K562 (cell line): ENCODE data around the gene FLCN. TPM values are rescaled to one million over a fixed set of nuclear protein-coding genes. Genes with fewer than 3 reads are reported as not detected.
A peak's percentile ranks its signal among the peaks of the same experiment; 100 is the strongest.

Experiments
- ARID2 ChIP-seq: fragments of 450-650 bp; IDR thresholded peaks from 2 replicates; pipeline ENCODE4 v1.6.1; 2017; ENCODE audit warnings: antibody characterized with exemption, mild to moderate bottlenecking
- C11orf30 ChIP-seq: fragments of 450-650 bp; IDR thresholded peaks from 2 replicates; pipeline ENCODE4 v1.6.1; 2016; ENCODE audit warnings: low read depth, mild to moderate bottlenecking
- CCNT2 ChIP-seq: IDR thresholded peaks from 2 replicates; pipeline ENCODE4 v1.6.1; 2011; ENCODE audit warnings: borderline replicate concordance, low read depth, mild to moderate bottlenecking, moderate library complexity, mixed read lengths, low read length; ENCODE audit not compliant: insufficient read length; ENCODE audit errors: extremely low read depth
- CEBPG ChIP-seq, 3 experiments: fragments of 200-800 bp in 1 of 3; sonication (Bioruptor generic) in 1 of 3; sonication (generic) in 1 of 3; formaldehyde crosslinking in 1 of 3; IDR thresholded peaks in 2 of 3; conservative IDR thresholded peaks in 1 of 3; 2 replicates each; pipeline versions ENCODE4 v1.6.1 to v1.8.0; 2016 to 2022; ENCODE audit warnings: missing compliant biosample characterization in 2 of 3, missing genetic modification characterization in 2 of 3, mild to moderate bottlenecking in 1 of 3, missing genetic modification reagents in 1 of 3
- CREB3L1 ChIP-seq: fragments of 450-650 bp; IDR thresholded peaks from 2 replicates; pipeline ENCODE4 v1.6.1; 2014; ENCODE audit warnings: low read depth, mild to moderate bottlenecking, moderate library complexity, borderline replicate concordance
- IFI16 ChIP-seq: fragments of 250-450 bp; sonication (Bioruptor Pico); IDR thresholded peaks from 2 replicates; pipeline ENCODE4 v2.1.2; 2022; ENCODE audit warnings: mild to moderate bottlenecking, inconsistent platforms
- KDM1A ChIP-seq, 2 experiments: fragments of 450-650 bp; IDR thresholded peaks; 2 replicates each; pipeline ENCODE4 v1.6.1; 2016; ENCODE audit warnings: mild to moderate bottlenecking in 2 of 2
- NCOR1 ChIP-seq: fragments of 450-650 bp; IDR thresholded peaks from 2 replicates; pipeline ENCODE4 v1.6.1; 2016; ENCODE audit warnings: mild to moderate bottlenecking, moderate library complexity
- NFATC3 ChIP-seq: fragments of 450-650 bp; IDR thresholded peaks from 2 replicates; pipeline ENCODE4 v1.6.1; 2017; ENCODE audit warnings: mild to moderate bottlenecking
- PPARD ChIP-seq: fragments of 250-450 bp; sonication (Bioruptor Pico); IDR thresholded peaks from 2 replicates; pipeline ENCODE4 v1.8.0; 2022; ENCODE audit warnings: inconsistent platforms, mild to moderate bottlenecking, moderate library complexity
- RCOR1 ChIP-seq, 2 experiments: IDR thresholded peaks; 2 replicates each; pipeline ENCODE4 v1.6.1; 2012; ENCODE audit warnings: low read depth in 2 of 2, low read length in 2 of 2, borderline replicate concordance in 1 of 2, improper control_type of control experiment in 1 of 2
- SIN3B ChIP-seq: fragments of 450-650 bp; IDR thresholded peaks from 2 replicates; pipeline ENCODE4 v1.6.1; 2017; ENCODE audit warnings: low read depth, mild to moderate bottlenecking, moderate library complexity
- SIX5 ChIP-seq, 2 experiments: IDR thresholded peaks; 2 replicates each; pipeline ENCODE4 v1.6.1; 2011; ENCODE audit warnings: low read length in 2 of 2, borderline replicate concordance in 1 of 2, low read depth in 1 of 2, mild to moderate bottlenecking in 1 of 2, moderate library complexity in 1 of 2; ENCODE audit not compliant: insufficient read depth in 1 of 2
- SMAD1 ChIP-seq: fragments of 150-350 bp; IDR thresholded peaks from 2 replicates; pipeline ENCODE4 v1.6.1; 2014; ENCODE audit warnings: low read length, low read depth; ENCODE audit not compliant: partially characterized antibody
- TBL1XR1 ChIP-seq, 2 experiments: IDR thresholded peaks; 2 replicates each; pipeline ENCODE4 v1.6.1; 2012; ENCODE audit warnings: improper control_type of control experiment in 2 of 2, low read length in 2 of 2, mild to moderate bottlenecking in 1 of 2
- TCFL5 ChIP-seq: fragments of 250-450 bp; sonication (Bioruptor Pico); conservative IDR thresholded peaks from 2 replicates; pipeline ENCODE4 v1.6.1; 2021; ENCODE audit warnings: mild to moderate bottlenecking, moderate library complexity, matching md5 sums
- TFAM ChIP-seq: fragments of 250-450 bp; sonication (Bioruptor Pico); conservative IDR thresholded peaks from 2 replicates; pipeline ENCODE4 v1.5.0; 2021; ENCODE audit warnings: mild to moderate bottlenecking, moderate library complexity
- THAP7 ChIP-seq: fragments of 250-450 bp; sonication (Bioruptor Pico); IDR thresholded peaks from 2 replicates; pipeline ENCODE4 v1.5.0; 2021
- ZFPM2 ChIP-seq: fragments of 250-450 bp; sonication (Bioruptor Pico); IDR thresholded peaks from 2 replicates; pipeline ENCODE4 v1.5.1; 2022; ENCODE audit warnings: mild to moderate bottlenecking
- polyA plus RNA-seq, 8 experiments: library from polyadenylated mRNA; depleted of rRNA in 4 of 8; stranded (reverse) in 5 of 8; unstranded in 3 of 8; fragments of >200 nt; fragmentation: Nextera tagmentation in 2 of 8; fragmentation: Illumina TruSeq in 1 of 8; extraction: Ambion mirVana in 2 of 8; extraction: Trizol in 1 of 8; gene quantifications; 2 replicates each; pipeline versions ENCODE4 v1.2.1 to v1.2.3, GENCODE V29; 2011 to 2014; ENCODE audit warnings: inconsistent platforms in 1 of 8, missing spikeins in 1 of 8
- total RNA-seq, 7 experiments: library from RNA; depleted of rRNA in 6 of 7; stranded (reverse); fragments of >200 nt in 6 of 7; fragmentation: Illumina TruSeq in 2 of 7; extraction: Trizol in 2 of 7; gene quantifications; 2 replicates each; pipeline versions ENCODE4 v1.2.1 to v1.2.3, GENCODE V29; 2011 to 2021; ENCODE audit warnings: low replicate concordance in 1 of 7
- TF ChIP-seq, protein P1 (sequence below), 2 experiments: IDR thresholded peaks; 2 replicates each; pipeline ENCODE4 v1.6.1; 2012; ENCODE audit warnings: improper control_type of control experiment in 2 of 2, low read depth in 2 of 2, low read length in 2 of 2, borderline replicate concordance in 1 of 2
- TF ChIP-seq, protein P2 (sequence below): fragments of 200-400 bp; formaldehyde crosslinking; IDR thresholded peaks from 2 replicates; pipeline ENCODE4 v1.6.1; 2017; ENCODE audit warnings: mild to moderate bottlenecking, low read depth, low read length, moderate library complexity

The FLCN gene
- total and polyA plus RNA-seq, 9 of the 15 experiments (the other 6 are each of a cell fraction or from before 2014, with no cell fraction given), result 1.6 to 33.5 (median 10.9) TPM

DNA sequence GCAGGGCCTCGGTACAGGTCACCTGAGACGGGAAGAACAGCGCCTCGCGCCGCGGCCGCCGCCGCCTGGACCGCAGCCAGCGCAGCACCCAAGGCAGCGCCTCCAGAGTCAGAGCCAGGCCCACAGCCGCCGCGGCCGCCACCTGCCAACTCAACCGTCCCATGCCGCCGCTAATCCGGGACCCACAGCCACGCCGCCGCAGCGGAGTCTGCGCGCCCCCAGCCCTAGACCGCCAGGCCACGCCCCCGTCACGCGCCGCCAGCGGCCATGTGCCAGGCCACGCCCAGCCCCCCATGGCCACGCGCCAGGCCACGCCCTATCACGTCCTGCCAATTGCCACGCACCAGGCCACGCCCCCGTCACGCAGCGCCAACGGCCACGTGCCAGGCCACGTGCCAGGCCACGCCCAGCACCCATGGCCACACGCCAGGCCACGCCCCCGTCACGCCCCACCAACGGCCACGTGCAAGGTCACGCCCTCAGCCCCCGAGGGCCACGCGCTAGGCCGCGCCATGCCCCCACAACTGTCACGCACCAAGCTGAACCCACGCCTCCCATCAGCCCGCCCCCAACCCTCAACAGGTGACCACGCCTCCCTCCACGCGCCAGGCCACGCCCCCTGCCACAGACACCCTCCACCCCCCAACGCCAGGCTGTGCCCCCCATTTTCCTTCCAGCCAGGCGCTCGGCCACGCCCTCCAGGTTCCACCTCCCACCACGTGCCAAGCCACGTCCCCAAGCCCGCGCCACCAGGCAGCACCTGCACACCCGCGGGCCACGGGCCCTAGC is 30.6 kb downstream of the FLCN start, which contains the start of gene PLD6 (continued):
- peak; percentile 92 for TF ChIP-seq CCNT2
- no peak for TF ChIP-seq C11orf30
- no peak for TF ChIP-seq IFI16 (CRISPR knock-in tag)
- TF ChIP-seq NCOR1, result peak; percentile 26; the same call in 1 of the 2 replicates
- peak; percentile 85 for TF ChIP-seq CREB3L1
- no peak for TF ChIP-seq NFATC3
- no peak for TF ChIP-seq ZFPM2 (CRISPR knock-in tag)
- TF ChIP-seq, protein P1, sequence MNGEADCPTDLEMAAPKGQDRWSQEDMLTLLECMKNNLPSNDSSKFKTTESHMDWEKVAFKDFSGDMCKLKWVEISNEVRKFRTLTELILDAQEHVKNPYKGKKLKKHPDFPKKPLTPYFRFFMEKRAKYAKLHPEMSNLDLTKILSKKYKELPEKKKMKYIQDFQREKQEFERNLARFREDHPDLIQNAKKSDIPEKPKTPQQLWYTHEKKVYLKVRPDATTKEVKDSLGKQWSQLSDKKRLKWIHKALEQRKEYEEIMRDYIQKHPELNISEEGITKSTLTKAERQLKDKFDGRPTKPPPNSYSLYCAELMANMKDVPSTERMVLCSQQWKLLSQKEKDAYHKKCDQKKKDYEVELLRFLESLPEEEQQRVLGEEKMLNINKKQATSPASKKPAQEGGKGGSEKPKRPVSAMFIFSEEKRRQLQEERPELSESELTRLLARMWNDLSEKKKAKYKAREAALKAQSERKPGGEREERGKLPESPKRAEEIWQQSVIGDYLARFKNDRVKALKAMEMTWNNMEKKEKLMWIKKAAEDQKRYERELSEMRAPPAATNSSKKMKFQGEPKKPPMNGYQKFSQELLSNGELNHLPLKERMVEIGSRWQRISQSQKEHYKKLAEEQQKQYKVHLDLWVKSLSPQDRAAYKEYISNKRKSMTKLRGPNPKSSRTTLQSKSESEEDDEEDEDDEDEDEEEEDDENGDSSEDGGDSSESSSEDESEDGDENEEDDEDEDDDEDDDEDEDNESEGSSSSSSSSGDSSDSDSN (IDR thresholded peaks at IDR 0.05; ENCODE audit: borderline replicate concordance in 1 of 2, low read depth in 2 of 2, low read length in 2 of 2), result no peak
- TF ChIP-seq TBL1XR1 (IDR thresholded peaks at IDR 0.05; ENCODE audit: low read length in 2 of 2), result no peak
- TF ChIP-seq THAP7, result no peak
- no peak for TF ChIP-seq SIN3B
- no peak for TF ChIP-seq KDM1A (IDR thresholded peaks at IDR 0.05)
- TF ChIP-seq CEBPG (CRISPR knock-in tag; IDR thresholded peaks at IDR 0.05), result no peak
- no peak for TF ChIP-seq CEBPG (tag; conservative IDR thresholded peaks at IDR 0.05 in 1 of 2, IDR thresholded peaks at IDR 0.05 in 1 of 2)
- TF ChIP-seq SIX5 (IDR thresholded peaks at IDR 0.05; ENCODE audit: borderline replicate concordance in 1 of 2, insufficient read depth in 1 of 2, low read depth in 1 of 2, low read length in 2 of 2), result no peak
- no peak for TF ChIP-seq SMAD1
- peak in 1 of 2 experiments; percentile 10; a peak in 1 of 4 replicates for TF ChIP-seq RCOR1 (IDR thresholded peaks at IDR 0.05; ENCODE audit: borderline replicate concordance in 1 of 2, low read depth in 2 of 2, low read length in 2 of 2)
- TF ChIP-seq TCFL5, result no peak
- TF ChIP-seq PPARD (CRISPR knock-in tag), result no peak
- no peak for TF ChIP-seq ARID2
- TF ChIP-seq, protein P2, sequence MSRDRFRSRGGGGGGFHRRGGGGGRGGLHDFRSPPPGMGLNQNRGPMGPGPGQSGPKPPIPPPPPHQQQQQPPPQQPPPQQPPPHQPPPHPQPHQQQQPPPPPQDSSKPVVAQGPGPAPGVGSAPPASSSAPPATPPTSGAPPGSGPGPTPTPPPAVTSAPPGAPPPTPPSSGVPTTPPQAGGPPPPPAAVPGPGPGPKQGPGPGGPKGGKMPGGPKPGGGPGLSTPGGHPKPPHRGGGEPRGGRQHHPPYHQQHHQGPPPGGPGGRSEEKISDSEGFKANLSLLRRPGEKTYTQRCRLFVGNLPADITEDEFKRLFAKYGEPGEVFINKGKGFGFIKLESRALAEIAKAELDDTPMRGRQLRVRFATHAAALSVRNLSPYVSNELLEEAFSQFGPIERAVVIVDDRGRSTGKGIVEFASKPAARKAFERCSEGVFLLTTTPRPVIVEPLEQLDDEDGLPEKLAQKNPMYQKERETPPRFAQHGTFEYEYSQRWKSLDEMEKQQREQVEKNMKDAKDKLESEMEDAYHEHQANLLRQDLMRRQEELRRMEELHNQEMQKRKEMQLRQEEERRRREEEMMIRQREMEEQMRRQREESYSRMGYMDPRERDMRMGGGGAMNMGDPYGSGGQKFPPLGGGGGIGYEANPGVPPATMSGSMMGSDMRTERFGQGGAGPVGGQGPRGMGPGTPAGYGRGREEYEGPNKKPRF, result no peak
- TF ChIP-seq TFAM (CRISPR knock-in tag), result no peak
